MG63 (cell line): Measurements from ENCODE around the gene FZD8. TPM values are rescaled to one million over a fixed set of nuclear protein-coding genes. Genes with fewer than 3 reads are reported as not detected.

ENCODE experiments used
- DNase-seq: peaks from one replicate; pipeline ENCODE4 v3.0.0-alpha.2; 2020
- H3K27me3 ChIP-seq: fragments of 250-450 bp; sonication (Bioruptor Pico); 2 replicates; pipeline ENCODE4 v1.5.1; 2020; ENCODE audit warnings: mild to moderate bottlenecking, moderate library complexity
- H3K36me3 ChIP-seq: fragments of 250-450 bp; sonication (Bioruptor Pico); 2 replicates; pipeline ENCODE4 v1.5.1; 2020; ENCODE audit warnings: mild to moderate bottlenecking, moderate library complexity
- H3K4me3 ChIP-seq: fragments of 250-450 bp; sonication (Bioruptor Pico); 2 replicates; pipeline ENCODE4 v1.5.1; 2020; ENCODE audit warnings: mild to moderate bottlenecking, moderate library complexity
- H3K9me3 ChIP-seq: fragments of 250-450 bp; sonication (Bioruptor Pico); 2 replicates; pipeline ENCODE4 v1.5.1; 2020; ENCODE audit warnings: mild to moderate bottlenecking, moderate library complexity
- total RNA-seq: library from RNA; depleted of rRNA; stranded (reverse); fragments of >200 nt; shearing (Covaris generic); gene quantifications from 2 replicates; pipeline ENCODE4 v1.2.3, GENCODE V29; 2014; ENCODE audit warnings: low replicate concordance

The FZD8 gene
- total RNA-seq, 1 experiment from 2014 or later, result 3.0 TPM

GRCh38 chr10:35644050-35644950 is 2.2 kb upstream of the FZD8 start:
- Histone ChIP-seq H3K9me3 (no peaks in the 10 kb centered on the region), H3K36me3 (no peaks in the 10 kb centered on the region), H3K4me3 (peak overlapping the region; percentile 66), H3K27me3 (peaks cover 17% of the 10 kb centered on the region)
- no peak for DNase-seq

GRCh38 chr10:35643151-35644049 is 1.3 kb upstream of the FZD8 start:
- DNase-seq, result peak; percentile 53
- peak overlapping the region; percentile 66 for H3K4me3 ChIP-seq

GRCh38 chr10:35642793-35643114 is 658 bp upstream of the FZD8 start:
- Histone ChIP-seq H3K9me3 (no peaks in the 10 kb centered on the region), H3K27me3 (peaks cover 17% of the 10 kb centered on the region), H3K36me3 (no peaks in the 10 kb centered on the region), H3K4me3 (peak overlapping the region; percentile 66)
- no peak for DNase-seq

More at GRCh38 chr10:35643151-35644049, 1.3 kb upstream of the FZD8 start:
- H3K36me3 ChIP-seq, result no peaks in the 10 kb centered on the region
- H3K27me3 ChIP-seq, result peaks cover 17% of the 10 kb centered on the region
- no peaks in the 10 kb centered on the region for H3K9me3 ChIP-seq

- DNase-seq, result peak; percentile 39
- Histone ChIP-seq H3K9me3 (no peaks in the 10 kb centered on the region), H3K27me3 (peaks cover 17% of the 10 kb centered on the region), H3K36me3 (no peaks in the 10 kb centered on the region), H3K4me3 (peak overlapping the region; percentile 66)
Observed at GRCh38 chr10:35641676-35642034, 441 bp downstream of the FZD8 start.

GRCh38 chr10:35640951-35641675 is 983 bp downstream of the FZD8 start:
- Histone ChIP-seq H3K9me3 (no peaks in the 10 kb centered on the region), H3K4me3 (peak overlapping the region; percentile 66), H3K27me3 (peaks cover 17% of the 10 kb centered on the region), H3K36me3 (no peaks in the 10 kb centered on the region)
- DNase-seq, result peak; percentile 85

GRCh38 chr10:35640474-35640873 is 1.6 kb downstream of the FZD8 start:
- H3K9me3 ChIP-seq, result no peaks in the 10 kb centered on the region
- peak; percentile 72 for DNase-seq
- H3K4me3 ChIP-seq, result peak overlapping the region; percentile 45
- H3K36me3 ChIP-seq, result no peaks in the 10 kb centered on the region
- peaks cover 17% of the 10 kb centered on the region for H3K27me3 ChIP-seq

GRCh38 chr10:35639728-35640401 is 2.2 kb downstream of the FZD8 start:
- peak overlapping the region; percentile 45 for H3K4me3 ChIP-seq
- H3K36me3 ChIP-seq, result no peaks in the 10 kb centered on the region
- peaks cover 17% of the 10 kb centered on the region for H3K27me3 ChIP-seq
- peak; percentile 33 for DNase-seq
- no peaks in the 10 kb centered on the region for H3K9me3 ChIP-seq

- no peak overlapping the region; the same call in 1 of the 2 replicates for H3K4me3 ChIP-seq
Observed at GRCh38 chr10:35639021-35639727, 2.9 kb downstream of the FZD8 start.

GRCh38 chr10:35638101-35638500 is 4.0 kb downstream of the FZD8 start:
- Histone ChIP-seq H3K4me3 (no peak overlapping the region), H3K9me3 (no peaks in the 10 kb centered on the region)
- no peak for DNase-seq

More at GRCh38 chr10:35639021-35639727, 2.9 kb downstream of the FZD8 start:
- H3K36me3 ChIP-seq, result no peaks in the 10 kb centered on the region
- no peaks in the 10 kb centered on the region for H3K9me3 ChIP-seq
- DNase-seq, result no peak
- peaks cover 17% of the 10 kb centered on the region for H3K27me3 ChIP-seq

GRCh38 chr10:35637462-35637861 is 4.6 kb downstream of the FZD8 start:
- H3K9me3 ChIP-seq, result no peaks in the 10 kb centered on the region
- no peak for DNase-seq
- no peaks in the 10 kb centered on the region for H3K36me3 ChIP-seq
- peaks cover under 1% of the 10 kb centered on the region for H3K27me3 ChIP-seq
- no peak overlapping the region for H3K4me3 ChIP-seq

More at GRCh38 chr10:35638101-35638500, 4.0 kb downstream of the FZD8 start:
- Histone ChIP-seq H3K27me3 (peaks cover 7% of the 10 kb centered on the region), H3K36me3 (no peaks in the 10 kb centered on the region)

GRCh38 chr10:35636956-35637355 is 5.1 kb downstream of the FZD8 start:
- no peaks in the 10 kb centered on the region for H3K9me3 ChIP-seq
- no peak for DNase-seq
- no peaks in the 10 kb centered on the region for H3K36me3 ChIP-seq
- no peak overlapping the region for H3K4me3 ChIP-seq
- H3K27me3 ChIP-seq, result no peaks in the 10 kb centered on the region; the same call in 1 of the 2 replicates

- no peaks in the 10 kb centered on the region for H3K36me3 ChIP-seq
- no peak for DNase-seq
- H3K9me3 ChIP-seq, result no peaks in the 10 kb centered on the region
- no peaks in the 10 kb centered on the region; the same call in 1 of the 2 replicates for H3K27me3 ChIP-seq
- H3K4me3 ChIP-seq, result no peak overlapping the region
Observed at GRCh38 chr10:35635576-35635975, 6.5 kb downstream of the FZD8 start.

- Histone ChIP-seq H3K36me3 (no peaks in the 10 kb centered on the region), H3K9me3 (no peaks in the 10 kb centered on the region), H3K4me3 (no peak overlapping the region), H3K27me3 (no peaks in the 10 kb centered on the region)
- no peak for DNase-seq
Observed at GRCh38 chr10:35633006-35633980, 8.8 kb downstream of the FZD8 start.

GRCh38 chr10:35632027-35632426 is 10.1 kb downstream of the FZD8 start:
- no peaks in the 10 kb centered on the region for H3K9me3 ChIP-seq
- H3K4me3 ChIP-seq, result no peak overlapping the region
- no peaks in the 10 kb centered on the region for H3K27me3 ChIP-seq
- DNase-seq, result no peak
- no peaks in the 10 kb centered on the region for H3K36me3 ChIP-seq

- Histone ChIP-seq H3K9me3 (no peaks in the 10 kb centered on the region), H3K27me3 (no peaks in the 10 kb centered on the region), H3K4me3 (no peak overlapping the region), H3K36me3 (no peaks in the 10 kb centered on the region)
- DNase-seq, result no peak
Observed at GRCh38 chr10:35631404-35631803, 10.7 kb downstream of the FZD8 start.
